ENCODE measurements around the gene SPATA9. TPM values are rescaled to one million over a fixed set of nuclear protein-coding genes. Genes with fewer than 3 reads are reported as not detected.

SPATA9 gene
- total and polyA plus RNA-seq, 2 of the 8 experiments (the other 6 are each of a cell fraction or from before 2014, with no cell fraction given): not detected

GRCh38 chr5:95631991-95632675 is 50.7 kb downstream of the SPATA9 start:
- 89% methylated on average over 4 of the region's 4 CpGs; no CpG with 5 or more reads in 1 of the 2 experiments for WGBS, 2 experiments (ENCODE audit: extremely low coverage in 1 of 2, insufficient coverage in 1 of 2, insufficient read length in 1 of 2, insufficient replicate concordance in 2 of 2, low coverage in 1 of 2, low lambda C conversion rate in 2 of 2, missing lambda C conversion rate in 1 of 2)

More at GRCh38 chr5:95631991-95632675, 50.7 kb downstream of the SPATA9 start:
- H3K9ac ChIP-seq (replicated peaks in 1 of 4; ENCODE audit: extremely low read depth in 1 of 4, low read depth in 3 of 4, low read length in 3 of 4): no peak overlapping the region
- FAIRE-seq: no peak
- no peaks in the 10 kb centered on the region for H3K79me1 ChIP-seq (ENCODE audit: low read depth, low read length)
- H3K9me3 ChIP-seq (ENCODE audit: insufficient read depth in 2 of 2, low read depth in 1 of 2, low read length in 1 of 2): peaks cover 13 to 20% of the 10 kb centered on the region in 2 experiments
- no peak overlapping the region for H3K4me3 ChIP-seq (ENCODE audit: extremely low read depth in 1 of 4, insufficient read depth in 2 of 4, low read depth in 3 of 4, low read length in 4 of 4)
- H2BK120ac ChIP-seq (replicated peaks; ENCODE audit: low read depth, low read length): no peak overlapping the region
- H4K8ac ChIP-seq (ENCODE audit: extremely low read depth, insufficient read depth, low read length): no peak overlapping the region
- no peaks in the 10 kb centered on the region for H4K20me1 ChIP-seq (replicated peaks in 1 of 2; ENCODE audit: control insufficient read depth in 1 of 2, insufficient read depth in 2 of 2, low read length in 2 of 2)
- no peak overlapping the region for H3K4me2 ChIP-seq (ENCODE audit: insufficient read depth in 1 of 2, low read depth in 2 of 2, low read length in 2 of 2)
- no peak overlapping the region for H2BK20ac ChIP-seq (ENCODE audit: low read length)
- no peaks in the 10 kb centered on the region for H3K36me3 ChIP-seq (ENCODE audit: control insufficient read depth in 2 of 4, insufficient read depth in 4 of 4, low read length in 3 of 4)
- no peaks in the 10 kb centered on the region for H3K79me2 ChIP-seq (ENCODE audit: control insufficient read depth in 1 of 2, insufficient read depth in 2 of 2, low read length in 2 of 2)
- no peak for TF ChIP-seq TEAD4 (IDR thresholded peaks at IDR 0.05; ENCODE audit: low read depth, low read length)
- TF ChIP-seq YY1 (IDR thresholded peaks at IDR 0.05; ENCODE audit: low read depth, low read length): no peak
- no peak overlapping the region for H3K23ac ChIP-seq (ENCODE audit: insufficient read length)
- ChIA-PET POLR2A (ENCODE audit: partially characterized antibody) (interaction anchor here (1.2 kb wide), 1 partner anchor 77 kb away, joined by 4 read pairs; the partner anchor contains the start of genes ARSK and SKIC3), CTCF (ENCODE audit: partially characterized antibody) (interaction anchor here (0.9 to 1.7 kb wide), 6 partner anchors 9 to 149 kb away, joined by 3 to 7 read pairs (median 4); partner anchors contain the start of genes RFESD and RHOBTB3)
- H3K14ac ChIP-seq (ENCODE audit: insufficient read length): no peak overlapping the region
- no peak overlapping the region for H2AK5ac ChIP-seq (ENCODE audit: low read depth, low read length)
- no peaks in the 10 kb centered on the region for H3K27me3 ChIP-seq (replicated peaks in 1 of 4; ENCODE audit: control insufficient read depth in 3 of 4, extremely low read depth in 1 of 4, insufficient read depth in 3 of 4, low read length in 3 of 4)
- no peak overlapping the region for H3K56ac ChIP-seq (replicated peaks; ENCODE audit: insufficient read length, low read depth, low read length)
- H3K18ac ChIP-seq (ENCODE audit: extremely low read depth, low read length): no peak overlapping the region
- no peaks in the 10 kb centered on the region for H3K4me1 ChIP-seq (replicated peaks in 1 of 4; ENCODE audit: control insufficient read depth in 3 of 4, insufficient read depth in 4 of 4, low read length in 3 of 4)
- no peak overlapping the region for H3K4ac ChIP-seq (replicated peaks; ENCODE audit: insufficient read length, low read depth, low read length)
- DNase-seq (ENCODE audit: low read depth in 1 of 2, low spot score in 2 of 2): no peak
- H2BK12ac ChIP-seq (ENCODE audit: low read depth, low read length): no peak overlapping the region
- no peak overlapping the region for H3K27ac ChIP-seq (ENCODE audit: low read depth, low read length)
- H2AFZ ChIP-seq (ENCODE audit: low read length): no peak overlapping the region; the same call in 1 of the 2 replicates
- no peak overlapping the region for H2BK15ac ChIP-seq (ENCODE audit: low read length)
- H3K23me2 ChIP-seq (ENCODE audit: low read depth, low read length): no peaks in the 10 kb centered on the region
- H2BK5ac ChIP-seq (ENCODE audit: low read depth, low read length): no peak overlapping the region
- H4K91ac ChIP-seq (replicated peaks; ENCODE audit: insufficient read length, low read length): no peak overlapping the region
- no peak overlapping the region for H4K5ac ChIP-seq (ENCODE audit: insufficient read length, low read depth, low read length)
